ENCODE measurements around the gene MUC5AC. TPM values are rescaled to one million over a fixed set of nuclear protein-coding genes. Genes with fewer than 3 reads are reported as not detected.
A peak's percentile ranks its signal among the peaks of the same experiment; 100 is the strongest.

The MUC5AC gene
- total RNA-seq, 1 experiment from 2014 or later: 9.0 TPM

DNA sequence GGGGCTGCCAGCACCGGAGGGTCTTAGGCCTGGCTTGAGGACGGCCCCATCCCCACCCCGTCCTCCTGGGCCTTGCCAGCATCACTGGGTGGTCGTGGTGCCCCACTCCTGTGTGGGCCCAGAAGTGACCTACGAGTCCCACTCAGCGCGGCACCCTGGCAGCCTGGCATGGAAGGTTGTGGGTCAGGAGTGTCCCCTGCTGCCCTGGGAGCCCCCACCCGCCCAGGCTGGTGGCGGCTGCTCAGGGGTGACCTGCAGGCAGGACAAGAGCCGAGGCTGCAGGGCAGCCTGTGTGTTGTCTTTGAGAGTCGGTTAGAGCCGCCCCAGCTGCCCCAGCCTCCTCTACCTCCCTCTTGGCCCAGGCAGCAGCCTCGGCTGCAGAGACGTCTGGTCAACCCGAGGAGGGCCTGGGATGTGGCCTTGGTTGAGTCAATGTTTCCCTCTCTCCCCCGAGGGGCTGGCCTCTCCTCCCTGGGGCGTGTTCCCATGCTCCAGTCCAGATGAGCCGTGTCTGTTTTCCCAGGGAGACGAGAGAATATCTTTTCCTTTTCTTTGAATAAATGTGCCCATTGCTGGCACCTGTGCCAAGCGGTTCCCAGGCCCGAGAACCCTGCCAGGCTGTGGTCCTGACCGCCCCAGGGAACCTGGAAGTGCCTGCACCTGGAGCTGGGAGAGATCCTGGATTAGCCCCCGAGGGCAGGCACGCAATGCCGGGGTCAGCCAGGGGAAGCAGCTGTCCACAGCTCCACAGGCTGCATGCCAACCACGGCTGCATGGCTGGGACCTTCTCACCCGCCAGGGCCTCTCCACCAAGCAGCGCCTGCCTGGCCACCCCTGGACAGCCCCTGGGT lies 35.7 kb upstream of the MUC5AC start:
- no peak for DNase-seq (ENCODE audit: low spot score)

DNA sequence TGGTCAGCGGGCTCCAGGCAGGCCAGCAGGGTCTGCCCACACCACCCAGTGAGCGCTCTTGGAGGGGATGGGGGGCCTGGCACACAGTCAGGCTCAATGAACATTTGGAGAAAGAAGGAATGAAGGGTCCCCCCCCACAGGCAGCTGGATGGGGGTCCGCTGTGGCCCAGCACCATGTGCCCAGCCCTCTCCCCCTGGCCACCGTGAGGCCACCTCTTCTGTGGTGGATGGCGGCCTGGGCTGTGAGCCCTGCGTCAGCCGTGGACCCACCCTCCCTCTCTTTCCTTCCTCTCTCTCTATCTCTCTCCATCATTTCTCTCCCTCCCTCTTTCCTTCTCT lies 35.1 kb upstream of the MUC5AC start:
- no peak for DNase-seq (ENCODE audit: low spot score)

DNA sequence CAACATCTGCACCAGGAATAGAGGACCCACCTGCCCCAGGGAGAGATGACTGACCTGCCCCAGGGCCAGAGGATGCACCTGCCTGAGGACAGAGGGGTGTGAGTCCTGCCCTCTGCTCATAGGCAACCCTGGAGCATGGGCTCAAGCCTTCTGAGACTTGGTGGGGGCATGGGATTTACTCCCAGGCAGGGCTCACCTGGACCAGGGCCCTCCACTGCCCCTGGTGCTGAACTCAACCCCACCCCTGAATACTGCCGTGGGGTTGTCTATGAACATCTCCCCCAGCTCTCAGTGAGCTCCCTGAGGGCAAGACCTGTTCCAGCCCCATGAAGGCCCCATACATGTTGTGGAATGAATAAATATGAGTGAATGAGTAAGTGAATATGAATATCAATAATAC lies 33.8 kb upstream of the MUC5AC start:
- DNase-seq (ENCODE audit: low spot score): no peak

DNA sequence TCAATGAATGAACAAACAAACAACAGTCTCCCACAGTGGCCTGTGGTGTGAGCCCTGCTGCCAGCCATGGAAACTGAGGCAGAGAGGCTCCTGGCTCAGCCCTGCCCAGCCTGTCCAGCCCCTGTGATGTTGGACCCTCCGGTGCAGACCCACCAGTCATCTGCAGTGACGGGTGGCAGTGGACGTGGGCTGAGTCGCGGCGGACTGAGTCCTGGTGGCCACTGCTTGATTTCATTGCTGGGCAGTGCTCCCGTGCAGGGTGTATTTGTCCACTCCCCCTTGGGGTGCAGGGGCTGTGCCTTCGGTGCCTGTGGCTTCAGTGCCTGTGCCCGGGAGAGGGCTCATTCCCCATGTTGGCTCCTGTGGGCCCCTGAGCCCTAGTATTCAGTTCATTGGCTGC lies 31.9 kb upstream of the MUC5AC start:
- no peak for DNase-seq (ENCODE audit: low spot score)

DNA sequence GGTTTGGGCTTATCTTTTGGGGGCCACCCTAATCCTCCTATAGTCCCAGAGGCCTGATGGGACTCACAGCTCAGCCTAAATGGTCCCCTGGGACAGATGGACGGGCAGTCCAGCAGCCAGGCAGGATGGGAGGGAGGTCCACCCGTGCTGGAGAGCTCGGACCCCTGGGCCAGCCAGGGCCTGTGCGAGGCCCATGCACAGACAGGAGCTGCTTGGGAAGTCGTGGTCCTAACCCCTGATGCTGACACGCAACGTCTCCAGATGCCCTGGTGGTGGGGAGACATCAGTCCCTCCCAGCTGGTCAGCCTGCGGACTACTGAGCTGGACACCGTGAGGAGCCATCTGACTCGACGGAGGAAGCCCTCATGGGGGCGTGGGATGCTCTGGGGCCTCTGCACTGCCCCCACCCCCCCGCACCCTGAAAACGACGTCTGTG lies 31.2 kb upstream of the MUC5AC start:
- no peak for DNase-seq (ENCODE audit: low spot score)

DNA sequence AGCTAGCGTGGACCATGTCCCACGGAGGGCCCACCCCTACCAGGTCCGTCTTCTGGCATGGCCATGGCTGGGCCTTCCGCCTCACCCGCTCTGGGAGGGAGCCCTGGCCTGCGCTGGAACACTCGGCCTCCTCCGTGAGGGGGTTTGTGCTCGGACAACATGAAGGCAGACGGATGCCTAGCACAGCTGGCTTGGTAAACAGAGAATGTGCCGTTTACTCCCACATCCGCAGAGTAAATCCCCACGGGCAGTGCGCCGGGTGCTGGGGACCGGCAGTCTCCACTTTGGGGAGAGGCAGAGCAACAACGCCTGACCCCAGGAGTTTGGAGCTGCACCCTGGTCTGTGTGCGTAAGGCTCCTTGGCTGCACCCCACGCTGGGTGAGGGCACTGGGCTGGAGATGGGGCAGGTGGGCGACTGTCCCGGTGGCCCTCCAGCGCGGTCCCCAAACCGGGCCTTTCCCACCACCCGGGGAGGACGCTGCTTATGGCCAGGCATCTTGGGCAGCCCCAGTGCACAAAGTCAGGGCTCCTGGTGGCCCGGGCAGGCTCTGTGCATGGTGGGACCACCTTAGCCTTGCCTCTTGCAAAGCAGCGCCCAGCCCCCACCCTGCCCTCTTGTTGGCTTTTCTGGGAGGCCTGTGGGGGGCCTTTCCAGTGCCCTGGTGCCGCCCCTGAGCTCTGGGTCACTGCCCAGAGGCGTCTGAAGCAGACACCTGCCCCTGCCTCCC lies 30.7 kb upstream of the MUC5AC start:
- no peak for DNase-seq (ENCODE audit: low spot score)

DNA sequence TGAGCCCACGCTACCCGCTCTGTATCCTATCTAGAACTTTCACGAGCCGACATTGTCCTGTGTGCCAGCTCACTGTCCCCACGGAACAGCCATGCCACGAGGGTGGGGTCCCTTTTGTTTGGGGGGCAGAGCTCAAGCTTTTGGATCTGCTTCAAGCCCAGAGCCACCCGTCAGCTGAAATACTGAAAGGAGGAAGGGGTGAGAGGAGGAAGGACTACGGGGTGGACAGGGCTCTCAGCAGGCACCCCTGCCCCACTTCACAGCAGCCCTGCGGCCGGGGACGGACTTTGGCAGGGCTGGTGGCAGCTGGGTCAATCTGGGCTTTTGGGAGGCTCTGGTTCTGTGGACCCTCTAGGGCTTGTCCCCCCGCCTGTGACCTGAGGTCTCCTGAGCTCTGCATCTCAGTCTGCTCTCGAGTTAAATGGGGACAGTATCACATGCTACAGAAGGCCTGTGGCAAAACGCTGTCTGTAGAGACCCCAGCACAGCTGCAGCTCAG lies 30.0 kb upstream of the MUC5AC start:
- no peak for DNase-seq (ENCODE audit: low spot score)

DNA sequence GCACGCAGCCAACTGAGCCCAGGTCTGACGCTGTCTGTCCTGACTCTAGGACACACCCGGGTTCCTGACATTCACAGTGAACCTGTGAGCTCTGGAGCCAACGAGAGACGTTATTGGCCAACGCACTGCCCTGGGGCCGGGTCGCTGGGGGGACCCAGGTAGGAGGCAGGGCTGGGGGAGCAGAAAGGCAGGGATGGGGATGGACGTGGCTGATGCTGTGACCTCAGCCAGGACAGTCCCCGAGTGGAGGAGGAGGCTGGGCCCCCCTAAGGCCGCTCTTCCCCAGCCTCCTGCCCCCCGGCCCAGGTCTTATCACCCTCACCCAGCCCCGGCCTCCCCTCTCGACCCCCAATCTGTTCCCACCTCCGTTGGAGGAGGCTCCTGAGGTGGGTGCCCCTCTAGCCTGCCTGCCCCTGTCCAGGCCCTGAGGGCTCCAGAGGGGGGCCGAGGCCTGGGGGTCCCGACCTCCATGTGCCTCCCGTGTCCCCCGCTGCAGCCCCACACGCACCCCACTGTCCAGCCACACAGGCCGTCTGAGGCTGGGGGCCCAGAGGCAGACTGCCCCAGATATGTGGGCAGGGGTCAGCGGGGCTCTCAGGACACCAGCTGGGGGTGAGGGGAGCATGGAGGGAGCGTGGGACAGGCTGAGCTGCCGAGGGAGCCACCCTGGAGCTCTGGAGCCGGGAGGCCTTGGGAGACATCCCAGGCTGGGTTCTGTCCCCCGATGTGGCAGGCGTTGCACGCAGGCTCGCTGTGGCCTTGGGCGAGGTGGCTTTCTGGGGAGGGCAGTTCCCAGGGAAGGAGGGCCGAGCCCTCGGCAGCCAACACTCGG lies 29.2 kb upstream of the MUC5AC start:
- no peak for DNase-seq (ENCODE audit: low spot score)

DNA sequence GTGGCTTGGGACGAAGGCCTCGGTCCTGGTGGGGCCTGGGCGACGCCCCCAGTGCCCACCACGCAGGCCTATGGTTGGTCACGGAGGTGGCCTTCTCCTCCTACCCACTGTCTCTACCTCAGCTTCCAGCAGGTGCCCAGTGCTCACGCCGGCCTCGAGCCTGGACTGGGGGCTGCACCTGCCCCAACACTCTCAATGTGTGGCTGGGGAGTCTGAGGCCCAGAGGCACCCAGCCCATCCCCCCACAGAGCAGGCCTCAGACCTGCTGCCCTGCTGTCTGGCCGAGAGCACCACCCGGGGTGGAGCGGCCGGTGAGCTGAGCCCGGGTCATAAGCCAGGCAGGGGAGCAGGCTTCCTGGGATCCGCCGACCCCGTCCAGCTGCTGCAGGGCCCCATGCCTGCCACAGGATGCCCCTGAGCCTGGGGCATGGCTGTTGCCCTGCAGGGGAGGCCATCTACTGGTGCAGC lies 28.6 kb upstream of the MUC5AC start:
- peak; percentile 43 for DNase-seq (ENCODE audit: low spot score)

DNA sequence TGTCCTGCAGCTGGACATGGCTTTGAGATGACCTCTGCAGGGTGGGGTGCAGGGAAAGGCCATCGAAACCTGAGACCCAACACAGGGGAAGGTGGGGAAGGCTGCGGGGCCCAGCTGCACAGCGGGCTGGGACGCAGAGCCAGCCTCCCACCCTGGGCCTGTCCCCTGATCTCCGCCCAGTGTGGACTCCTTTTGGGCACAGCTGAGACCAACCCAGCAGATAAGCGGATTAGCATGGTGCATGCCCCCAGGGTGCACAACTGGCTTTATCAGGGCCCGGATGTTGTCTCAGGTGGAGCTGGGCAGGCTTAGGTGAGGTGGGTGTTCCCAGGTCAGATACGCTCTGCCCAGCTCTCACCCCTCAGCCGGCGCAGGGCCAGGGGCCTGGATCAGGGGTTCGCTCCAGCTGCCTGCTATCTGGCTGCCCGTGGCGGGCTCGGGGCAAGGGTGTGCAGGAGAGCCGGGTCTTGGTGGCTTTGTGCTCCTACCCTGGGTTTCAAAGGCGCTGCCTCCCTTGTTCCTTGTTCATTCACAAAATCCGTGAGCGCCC lies 28.1 kb upstream of the MUC5AC start:
- peak; percentile 35 for DNase-seq (ENCODE audit: low spot score)

DNA sequence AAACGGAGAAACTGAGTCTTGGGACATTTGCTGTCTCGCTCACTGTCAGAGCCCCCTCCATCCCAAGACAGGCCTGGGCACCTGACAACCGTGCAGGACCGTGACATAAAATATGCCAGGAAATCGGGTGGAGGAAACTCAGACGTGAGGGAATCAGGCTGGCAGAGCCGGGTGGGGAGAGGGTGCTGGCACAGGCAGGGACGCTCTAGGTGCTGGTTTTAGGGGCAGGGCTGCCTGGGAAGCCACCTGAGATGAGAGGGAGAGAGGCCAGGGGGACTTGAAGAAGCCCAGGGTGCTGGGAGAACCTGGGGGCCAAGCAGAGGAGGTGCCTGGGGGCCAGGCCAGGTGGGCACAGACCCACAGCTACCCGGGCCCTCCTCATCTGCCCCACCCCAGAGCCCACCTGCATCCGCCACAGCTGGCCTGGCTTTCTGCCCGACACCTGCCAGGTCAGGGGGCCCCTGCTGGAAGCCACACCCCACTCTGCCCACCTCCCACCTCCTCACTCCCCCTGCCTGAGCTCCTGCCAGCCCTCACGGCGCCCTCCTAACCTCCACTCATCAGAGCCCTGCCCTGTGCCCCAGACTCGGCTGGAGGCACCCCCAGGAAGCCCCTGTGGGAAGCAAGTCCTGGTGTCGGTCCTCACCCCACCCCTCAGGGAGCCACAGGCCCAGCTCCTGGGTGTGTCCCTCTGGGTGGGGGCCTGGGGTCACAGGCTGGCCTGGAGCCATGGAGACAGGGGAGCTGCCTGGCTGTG lies 27.3 kb upstream of the MUC5AC start:
- DNase-seq (ENCODE audit: low spot score): peak; percentile 5

DNA sequence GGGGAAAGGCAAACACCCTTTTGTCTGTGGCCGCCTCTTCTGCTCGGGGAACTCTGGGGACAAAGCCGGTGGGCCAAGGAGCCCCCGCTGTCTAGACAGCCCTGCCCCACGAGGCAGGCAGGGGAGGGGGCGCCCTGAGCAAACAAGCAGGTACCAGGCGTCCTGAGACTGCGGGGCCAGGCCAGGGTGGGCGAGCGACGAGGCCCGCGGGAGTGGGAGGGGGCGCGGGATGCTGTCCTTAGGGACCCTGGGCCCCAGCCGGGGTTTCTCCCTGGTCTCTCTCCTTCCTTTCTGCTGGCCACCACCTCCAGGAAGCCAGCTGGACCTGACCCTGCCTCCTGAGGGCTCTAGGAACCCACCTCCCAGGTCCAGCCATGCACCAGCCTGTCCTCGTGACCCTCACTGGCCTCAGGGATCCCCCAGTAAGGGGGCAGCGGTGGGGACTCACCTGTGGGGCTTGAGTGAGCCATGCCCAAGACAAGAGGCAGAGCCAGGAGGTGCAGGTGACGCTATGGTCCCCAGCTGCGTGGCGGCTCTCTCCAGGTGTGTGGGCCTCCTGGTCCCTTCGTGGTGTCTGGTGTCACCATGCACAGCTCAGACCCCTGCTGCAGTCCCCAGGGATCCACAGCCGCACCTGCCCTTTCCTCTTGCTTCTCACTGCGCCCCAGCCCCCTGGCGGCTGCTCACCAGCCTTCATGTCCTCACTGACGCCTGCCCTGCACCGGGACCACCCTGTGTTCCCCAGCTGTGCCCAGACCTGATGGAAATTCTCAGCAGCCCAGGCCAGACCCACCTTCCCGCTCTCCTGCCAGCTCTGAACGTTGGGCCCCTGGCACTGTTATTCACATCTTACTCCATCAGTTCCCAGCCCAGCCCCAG lies 26.5 kb upstream of the MUC5AC start:
- DNase-seq (ENCODE audit: low spot score): no peak

DNA sequence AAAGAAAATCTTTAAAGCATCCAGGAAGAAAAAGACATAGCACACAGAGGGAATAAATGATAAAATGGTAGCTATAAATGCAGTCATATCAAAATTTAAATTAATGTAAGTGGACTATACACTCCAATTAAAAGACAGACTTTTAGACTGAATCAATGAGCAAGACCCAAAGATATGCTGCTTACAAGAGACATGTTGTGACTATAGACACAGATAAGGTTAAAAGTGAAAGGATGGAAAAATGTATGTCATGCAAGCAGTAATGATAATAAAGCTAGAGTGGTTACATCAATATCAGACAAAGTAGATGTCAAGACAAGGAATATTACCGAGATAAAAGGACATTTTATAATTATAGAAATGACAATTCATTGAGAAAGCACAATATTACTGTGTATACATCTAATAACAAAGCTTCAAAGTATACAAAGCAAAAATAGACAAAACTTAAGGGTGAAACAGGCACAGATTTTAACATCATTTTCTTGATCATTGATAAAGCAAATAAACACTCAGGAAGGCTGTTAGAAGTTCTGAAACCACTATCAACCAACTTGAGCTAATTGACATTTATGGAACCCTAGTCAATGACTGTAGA lies 22.8 kb upstream of the MUC5AC start:
- DNase-seq (ENCODE audit: low spot score): no peak

DNA sequence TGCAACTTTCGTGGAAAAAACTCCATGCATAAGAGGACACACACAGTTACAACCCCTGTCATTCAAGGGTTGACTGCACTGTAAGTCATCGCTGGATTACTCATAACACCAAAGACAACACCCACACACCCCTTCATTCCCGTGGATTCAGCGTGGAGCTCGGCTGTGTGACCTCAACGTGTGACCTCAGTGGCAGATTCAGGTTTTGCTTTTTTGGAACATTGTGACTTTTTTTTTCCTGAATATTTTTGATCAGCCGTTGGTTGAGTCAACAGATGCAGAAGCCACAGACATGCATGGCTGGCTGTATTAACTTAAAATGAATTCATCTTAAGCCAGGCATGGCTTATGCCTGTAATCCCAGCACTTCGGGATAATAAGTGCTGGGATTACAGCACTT lies 19.7 kb upstream of the MUC5AC start:
- no peak for DNase-seq (ENCODE audit: low spot score)

DNA sequence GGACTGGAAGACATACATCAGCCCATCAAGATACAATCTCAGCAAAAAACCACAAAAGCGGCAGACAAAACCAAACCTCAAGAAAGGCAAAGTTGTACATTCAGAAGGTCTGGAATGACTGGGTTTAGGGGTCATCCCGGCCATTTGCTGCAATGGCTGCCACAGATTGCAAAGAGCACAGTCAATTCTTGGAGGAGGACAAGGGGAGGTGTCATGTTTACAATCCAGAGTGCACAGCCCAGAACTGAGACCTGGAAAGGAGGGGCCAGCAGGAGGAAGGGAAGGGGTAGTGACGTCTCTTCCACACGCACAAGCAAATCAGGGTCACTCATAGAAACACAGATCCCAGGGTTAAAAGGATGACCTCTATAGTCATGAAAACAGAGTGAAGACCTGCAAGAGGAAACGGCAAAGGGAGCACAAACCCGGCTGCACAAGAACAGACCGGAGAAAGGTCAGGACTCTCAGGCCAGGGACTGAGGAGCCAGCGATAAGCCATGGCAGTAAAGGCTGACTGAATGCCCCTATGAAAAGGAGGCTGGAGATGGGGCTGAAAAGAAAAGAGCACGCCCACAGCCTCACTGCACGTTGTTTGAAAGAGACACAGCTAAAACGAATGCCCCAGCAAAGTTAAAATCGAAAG lies 18.2 kb upstream of the MUC5AC start:
- DNase-seq (ENCODE audit: low spot score): peak; percentile 49

DNA sequence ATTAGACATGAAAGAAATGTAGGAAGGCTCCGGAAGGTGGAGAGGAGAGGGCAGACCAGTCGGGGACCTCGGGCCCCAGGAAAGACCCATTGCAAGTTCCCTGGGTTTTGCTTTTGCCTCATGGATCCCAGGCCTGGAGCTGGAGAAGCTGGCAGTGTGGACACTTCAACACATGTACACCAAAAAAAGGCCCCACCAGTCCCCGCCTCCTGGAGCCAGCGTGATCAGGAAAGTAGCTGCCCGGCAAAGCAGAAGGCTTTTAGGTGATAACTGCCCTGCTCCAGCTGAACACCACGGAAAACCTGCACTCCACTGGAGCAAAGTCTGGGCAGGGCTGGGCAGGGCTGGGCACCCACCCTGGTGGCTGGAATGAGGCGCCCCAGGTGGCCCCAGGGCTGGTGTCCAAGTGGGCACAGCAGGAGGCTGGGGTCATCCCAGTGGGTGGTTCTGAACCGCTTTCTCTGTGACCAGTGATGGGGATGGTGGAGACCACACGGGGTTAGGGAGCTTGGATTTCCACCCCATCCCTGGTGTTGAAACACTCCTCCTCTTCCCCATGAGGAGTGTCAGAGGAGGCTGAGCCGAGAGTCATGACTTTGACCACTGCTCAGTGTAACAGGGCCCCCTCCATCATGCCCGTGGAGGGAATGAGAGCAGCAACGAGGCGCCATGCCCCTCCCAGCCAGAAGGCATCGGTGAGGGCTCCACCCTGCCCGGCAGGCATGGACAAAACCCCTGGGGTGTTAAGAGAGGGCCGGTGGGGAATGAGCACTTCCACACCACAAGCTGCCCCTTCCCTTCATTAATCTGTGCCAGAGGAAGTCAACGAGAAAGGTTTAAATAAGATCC lies 16.9 kb upstream of the MUC5AC start:
- DNase-seq (ENCODE audit: low spot score): no peak

DNA sequence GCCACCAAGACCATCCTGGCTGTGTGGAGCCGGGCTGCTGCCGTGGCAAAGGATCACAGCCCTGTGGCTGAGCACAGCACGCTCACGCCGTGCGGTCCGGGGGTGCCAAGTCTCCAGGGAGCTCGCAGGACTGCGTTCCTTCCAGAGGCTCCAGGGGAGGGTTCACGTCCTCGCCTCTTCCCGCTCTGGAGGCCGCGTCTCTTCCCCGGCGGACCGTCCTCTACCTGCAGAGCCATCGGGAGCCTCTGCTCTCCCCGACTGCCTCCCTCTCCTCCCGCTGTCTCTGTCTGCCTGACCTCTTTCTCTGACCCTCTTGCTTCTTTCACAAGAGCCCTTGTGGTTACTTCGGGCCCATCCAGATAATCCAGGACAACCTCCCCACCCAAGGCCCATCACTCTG lies 11.4 kb upstream of the MUC5AC start:
- no peak for DNase-seq (ENCODE audit: low spot score)

DNA sequence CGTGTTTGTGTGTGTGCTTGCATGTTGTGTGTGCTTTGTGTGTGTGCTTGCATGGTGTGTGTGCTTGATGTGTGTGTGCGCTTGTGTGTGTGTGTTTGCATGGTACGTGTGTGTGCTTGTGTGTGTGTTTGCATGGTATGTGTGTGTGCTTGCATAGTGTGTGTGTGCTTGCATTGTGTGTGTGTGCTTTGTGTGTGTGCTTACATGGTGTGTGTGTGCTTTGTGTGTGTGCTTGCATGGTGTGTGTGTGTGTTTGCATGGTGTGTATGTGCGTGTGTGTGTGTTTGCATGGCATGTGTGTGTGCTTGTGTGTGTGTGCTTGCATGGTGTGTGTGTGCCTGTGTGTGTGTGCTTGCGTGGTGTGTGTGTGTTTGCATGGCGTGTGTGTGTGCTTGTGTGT lies 10.0 kb upstream of the MUC5AC start:
- no peak for DNase-seq (ENCODE audit: low spot score)

All from HT-29 (cell line).